ENCODE data around the gene ECHDC1. TPM values are rescaled to one million over a fixed set of nuclear protein-coding genes. Genes with fewer than 3 reads are reported as not detected.
A peak's percentile ranks its signal among the peaks of the same experiment; 100 is the strongest.
"Not testable (repeated sequence)": the region's sequence is repeated elsewhere in the genome, so short reads cannot be mapped to it uniquely, and the experiment has no call there.

ECHDC1 gene
- total RNA-seq: 3.3 TPM

GRCh38 chr6:127342946-127343808 lies at the start of gene ECHDC1:
TSS of gene ECHDC1 (minus strand) at chr6:127343609. CDS start at chr6:127331028, 12,581 bp downstream.
- H3K4me1 ChIP-seq: peaks cover 0 to 16% of the 10 kb centered on the region in 2 donors
- peak in 1 of 2 donors; percentile 75 for DNase-seq (ENCODE audit: low spot score in 2 of 2)
- peak in 1 of 3 experiments; percentile 27 for TF ChIP-seq CTCF (IDR thresholded peaks at IDR 0.05)
- no peaks in the 10 kb centered on the region for H3K36me3 ChIP-seq
- no peaks in the 10 kb centered on the region for H3K9me3 ChIP-seq
- intact Hi-C loops (cut with DNase I): loop anchor here (2.0 to 5.0 kb wide), 3 partner anchors 54 to 116 kb away; partner anchors contain the start of genes KIAA0408 and RNF146
- H3K27me3 ChIP-seq: no peaks in the 10 kb centered on the region
- H3K27ac ChIP-seq: peak within 1 kb of the TSS; percentile 59 to 66
- H3K4me3 ChIP-seq: peak within 1 kb of the TSS; percentile 76 to 81

GRCh38 chr6:127392301-127392700 lies 48.9 kb upstream of the ECHDC1 start:
- intact Hi-C loops (cut with DNase I): no loop called here
- H3K27me3 ChIP-seq: no peaks in the 10 kb centered on the region
- H3K4me1 ChIP-seq: no peaks in the 10 kb centered on the region
- DNase-seq (ENCODE audit: low spot score in 2 of 2): no peak
- TF ChIP-seq CTCF (IDR thresholded peaks at IDR 0.05): no peak
- no peak overlapping the region for H3K4me3 ChIP-seq
- H3K36me3 ChIP-seq: no peaks in the 10 kb centered on the region
- no peak overlapping the region for H3K27ac ChIP-seq
- no peaks in the 10 kb centered on the region for H3K9me3 ChIP-seq

- Histone ChIP-seq H3K36me3 (no peaks in the 10 kb centered on the region), H3K27ac (peak overlapping the region in 1 of 2 donors; percentile 23), H3K27me3 (no peaks in the 10 kb centered on the region), H3K4me3 (no peak overlapping the region), H3K9me3 (no peaks in the 10 kb centered on the region), H3K4me1 (no peaks in the 10 kb centered on the region)
- no peak for TF ChIP-seq CTCF (IDR thresholded peaks at IDR 0.05)
- no peak for DNase-seq (ENCODE audit: low spot score in 2 of 2)
- intact Hi-C loops (cut with DNase I): no loop called here
These were observed 47.9 kb upstream of the ECHDC1 start for GRCh38 chr6:127391094-127391953.

GRCh38 chr6:127389706-127390105 lies 46.3 kb upstream of the ECHDC1 start:
- no peaks in the 10 kb centered on the region for H3K27me3 ChIP-seq
- no peak for TF ChIP-seq CTCF (IDR thresholded peaks at IDR 0.05)
- intact Hi-C loops (cut with DNase I): no loop called here
- no peaks in the 10 kb centered on the region for H3K4me1 ChIP-seq
- DNase-seq (ENCODE audit: low spot score in 2 of 2): no peak
- no peaks in the 10 kb centered on the region for H3K9me3 ChIP-seq
- H3K4me3 ChIP-seq: no peak overlapping the region
- H3K27ac ChIP-seq: no peak overlapping the region
- no peaks in the 10 kb centered on the region for H3K36me3 ChIP-seq

- DNase-seq (ENCODE audit: low spot score in 2 of 2): no peak
- no peaks in the 10 kb centered on the region for H3K4me1 ChIP-seq
- no peak overlapping the region for H3K4me3 ChIP-seq
- TF ChIP-seq CTCF (IDR thresholded peaks at IDR 0.05): no peak
- H3K27ac ChIP-seq: no peak overlapping the region
- intact Hi-C loops (cut with DNase I): no loop called here
- H3K27me3 ChIP-seq: no peaks in the 10 kb centered on the region
- H3K36me3 ChIP-seq: no peaks in the 10 kb centered on the region
- no peaks in the 10 kb centered on the region for H3K9me3 ChIP-seq
These were observed 42.4 kb upstream of the ECHDC1 start for GRCh38 chr6:127385668-127386430.

GRCh38 chr6:127384848-127385247 lies 41.4 kb upstream of the ECHDC1 start:
- H3K36me3 ChIP-seq; H3K4me1 ChIP-seq; H3K27ac ChIP-seq; H3K4me3 ChIP-seq; DNase-seq (ENCODE audit: low spot score in 2 of 2); H3K9me3 ChIP-seq; H3K27me3 ChIP-seq; intact Hi-C loops (cut with DNase I): not testable (repeated sequence)

All from ascending aorta (tissue), 2 donors.